H9 (cell line): Measurements from ENCODE around the gene PHF11. TPM values are rescaled to one million over a fixed set of nuclear protein-coding genes. Genes with fewer than 3 reads are reported as not detected.

Source experiments
- DNase-seq: peaks from one replicate; pipeline ENCODE4 v3.0.0-alpha.2; 2017
- H2AFZ ChIP-seq: one replicate; pipeline ENCODE4 v1.6.1; 2013; ENCODE audit warnings: mild to moderate bottlenecking, low read length, control low read depth, moderate library complexity
- H2AK5ac ChIP-seq: 2 replicates; pipeline ENCODE4 v1.6.1; 2013; ENCODE audit warnings: low read length, control low read depth, mixed read lengths; ENCODE audit not compliant: insufficient read length
- H2BK120ac ChIP-seq: one replicate; pipeline ENCODE4 v1.6.1; 2013; ENCODE audit warnings: low read depth, mild to moderate bottlenecking, low read length, control low read depth, inconsistent platforms; ENCODE audit not compliant: poor library complexity, severe bottlenecking
- H2BK12ac ChIP-seq: 2 replicates; pipeline ENCODE4 v1.6.1; 2013; ENCODE audit warnings: low read length, control low read depth, mixed read lengths, low read depth; ENCODE audit not compliant: insufficient read length
- H2BK15ac ChIP-seq: 2 replicates; pipeline ENCODE4 v1.6.1; 2013; ENCODE audit warnings: low read depth, low read length, control low read depth
- H2BK20ac ChIP-seq: one replicate; pipeline ENCODE4 v1.6.1; 2013; ENCODE audit warnings: low read depth, mild to moderate bottlenecking, low read length, control low read depth, inconsistent platforms; ENCODE audit not compliant: poor library complexity, severe bottlenecking
- H2BK5ac ChIP-seq: 2 replicates; pipeline ENCODE4 v1.6.1; 2013; ENCODE audit warnings: low read length, control low read depth, mixed read lengths; ENCODE audit not compliant: insufficient read length
- H3K14ac ChIP-seq: 2 replicates; pipeline ENCODE4 v1.6.1; 2013; ENCODE audit warnings: low read length, control low read depth; ENCODE audit not compliant: insufficient read depth
- H3K18ac ChIP-seq: 2 replicates; pipeline ENCODE4 v1.6.1; 2013; ENCODE audit warnings: low read depth, mild to moderate bottlenecking, mixed read lengths, low read length, control low read depth; ENCODE audit not compliant: insufficient read length
- H3K23ac ChIP-seq: 2 replicates; pipeline ENCODE4 v1.6.1; 2013; ENCODE audit warnings: low read length, control low read depth, mixed read lengths, low read depth; ENCODE audit not compliant: insufficient read length
- H3K23me2 ChIP-seq: 2 replicates; pipeline ENCODE4 v1.6.1; 2013; ENCODE audit warnings: low read depth, mild to moderate bottlenecking, mixed read lengths, low read length, control low read depth; ENCODE audit not compliant: insufficient read length, poor library complexity, severe bottlenecking
- H3K27ac ChIP-seq: 2 replicates; pipeline ENCODE4 v1.5.1; 2013; ENCODE audit warnings: low read length, control low read depth, mixed read lengths, low read depth; ENCODE audit not compliant: insufficient read length
- H3K27me3 ChIP-seq: 2 replicates; pipeline ENCODE4 v1.6.1; 2013; ENCODE audit warnings: low read length, control low read depth, inconsistent platforms; ENCODE audit not compliant: insufficient read depth
- H3K4ac ChIP-seq: 2 replicates; pipeline ENCODE4 v1.6.1; 2013; ENCODE audit warnings: low read depth, mild to moderate bottlenecking, control low read depth, inconsistent platforms, low read length, moderate library complexity
- H3K4me1 ChIP-seq: 2 replicates; pipeline ENCODE4 v1.6.1; 2013; ENCODE audit warnings: low read length, control low read depth, inconsistent platforms; ENCODE audit not compliant: insufficient read depth
- H3K4me2 ChIP-seq: 2 replicates; pipeline ENCODE4 v1.6.1; 2013; ENCODE audit warnings: low read length, control low read depth, mixed read lengths; ENCODE audit not compliant: insufficient read length, insufficient read depth
- H3K56ac ChIP-seq: 2 replicates; pipeline ENCODE4 v1.6.1; 2013; ENCODE audit warnings: low read depth, mild to moderate bottlenecking, mixed read lengths, low read length, control low read depth; ENCODE audit not compliant: insufficient read length
- H3K79me1 ChIP-seq: 2 replicates; pipeline ENCODE4 v1.6.1; 2013; ENCODE audit warnings: low read depth, mild to moderate bottlenecking, moderate library complexity, low read length, control low read depth, inconsistent platforms; ENCODE audit not compliant: insufficient read depth, poor library complexity, severe bottlenecking
- H3K79me2 ChIP-seq: 2 replicates; pipeline ENCODE4 v1.6.1; 2013; ENCODE audit warnings: low read length, control low read depth, inconsistent platforms; ENCODE audit not compliant: insufficient read depth
- H3K9ac ChIP-seq: 2 replicates; pipeline ENCODE4 v1.6.1; 2013; ENCODE audit warnings: low read length, control low read depth, mixed read lengths; ENCODE audit not compliant: insufficient read length; ENCODE audit errors: extremely low read depth
- H3K9me3 ChIP-seq: one replicate; pipeline ENCODE4 v1.6.1; 2013; ENCODE audit warnings: low read depth, low read length, inconsistent platforms; ENCODE audit not compliant: control insufficient read depth
- H3T11ph ChIP-seq: one replicate; pipeline ENCODE4 v1.6.1; 2013; ENCODE audit warnings: mild to moderate bottlenecking, low read length, control low read depth, inconsistent platforms
- H4K20me1 ChIP-seq: one replicate; pipeline ENCODE4 v1.6.1; 2013; ENCODE audit not compliant: control insufficient read depth, insufficient read length, insufficient read depth
- H4K5ac ChIP-seq: 2 replicates; pipeline ENCODE4 v1.6.1; 2013; ENCODE audit warnings: low read depth, mild to moderate bottlenecking, mixed read lengths, low read length, control low read depth; ENCODE audit not compliant: insufficient read length
- H4K8ac ChIP-seq: replicated peaks from 2 replicates; pipeline ENCODE4 v1.6.1; 2013; ENCODE audit warnings: low read length, control low read depth, mixed read lengths, low read depth; ENCODE audit not compliant: insufficient read length
- H4K91ac ChIP-seq: 2 replicates; pipeline ENCODE4 v1.6.1; 2013; ENCODE audit warnings: low read depth, mild to moderate bottlenecking, moderate library complexity, mixed read lengths, low read length, control low read depth; ENCODE audit not compliant: insufficient read length
- H3K27ac Mint-ChIP-seq, 3 experiments: 2 replicates in 2 of 3; 3 replicates in 1 of 3; pipeline ENCODE4 v1.8.0; 2020 to 2021; ENCODE audit warnings: mixed read lengths in 3 of 3, mild to moderate bottlenecking in 1 of 3, moderate library complexity in 1 of 3
- H3K27me3 Mint-ChIP-seq: 2 replicates; pipeline ENCODE4 v1.8.0; 2021; ENCODE audit warnings: low read depth, mild to moderate bottlenecking, moderate library complexity, mixed read lengths
- H3K36me3 Mint-ChIP-seq, 3 experiments: 2 replicates in 2 of 3; 3 replicates in 1 of 3; pipeline ENCODE4 v1.8.0; 2020 to 2021; ENCODE audit warnings: low read depth in 3 of 3, mixed read lengths in 3 of 3; ENCODE audit not compliant: insufficient read depth in 1 of 3
- H3K4me1 Mint-ChIP-seq, 2 experiments: 2 replicates each; pipeline ENCODE4 v1.8.0; 2020; ENCODE audit warnings: mixed read lengths in 2 of 2
- H3K4me3 Mint-ChIP-seq, 2 experiments: 2 replicates in 1 of 2; 3 replicates in 1 of 2; pipeline ENCODE4 v1.8.0; 2020 to 2021; ENCODE audit warnings: mild to moderate bottlenecking in 2 of 2, mixed read lengths in 2 of 2, moderate library complexity in 1 of 2
- H3K9me3 Mint-ChIP-seq, 2 experiments: 2 replicates in 1 of 2; 3 replicates in 1 of 2; pipeline ENCODE4 v1.8.0; 2020; ENCODE audit warnings: mild to moderate bottlenecking in 2 of 2, mixed read lengths in 2 of 2, moderate library complexity in 1 of 2
- WGBS: extraction: QIAGEN DNeasy Blood & Tissue Kit; methylation state at CpG from one replicate; pipeline ENCODE4 v1.1.7; 2013; ENCODE audit warnings: missing lambda C conversion rate, low lambda C conversion rate, mixed read lengths; ENCODE audit not compliant: insufficient read length; ENCODE audit errors: extremely low coverage; 5-methylcytosine and 5-hydroxymethylcytosine counted together
- total RNA-seq: library from RNA; stranded (reverse); gene quantifications from 2 replicates; pipeline ENCODE4 v1.2.1, GENCODE V29; 2021
- TF ChIP-seq, protein P1 (sequence below): fragments of 200-600 bp; sonication (generic); conservative IDR thresholded peaks from 3 replicates; pipeline ENCODE4 v1.8.0; 2021; ENCODE audit warnings: antibody characterized with exemption, mild to moderate bottlenecking

The PHF11 gene
- total RNA-seq, 1 experiment from 2014 or later, result 13.5 TPM

DNA sequence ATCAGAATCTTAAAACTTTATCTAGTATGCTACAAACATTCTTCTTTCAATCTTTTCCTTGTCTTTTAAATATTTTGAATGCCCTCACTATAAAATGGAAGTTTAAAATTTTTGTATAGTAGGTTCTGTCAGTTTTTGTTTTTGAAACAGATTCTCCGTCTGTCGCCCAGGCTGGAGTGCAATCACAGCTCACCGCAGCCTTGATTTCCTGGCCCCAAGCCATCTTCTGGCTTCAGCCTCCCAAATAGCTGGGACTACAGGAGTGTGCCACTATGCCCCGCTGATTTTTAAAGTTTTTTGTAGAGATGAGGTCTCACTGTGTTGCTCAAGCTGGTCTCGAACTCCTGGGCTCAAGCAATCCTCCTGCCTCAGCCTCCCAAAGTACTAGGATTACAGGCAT lies 20.7 kb downstream of the PHF11 start:
- no peak overlapping the region for H2AK5ac ChIP-seq
- no peak overlapping the region for H2BK20ac ChIP-seq
- no peak overlapping the region for H2AFZ ChIP-seq
- no peak overlapping the region for H3K27ac ChIP-seq
- Mint-ChIP-seq H3K27me3 (no peaks in the 10 kb centered on the region), H3K27ac (no peak overlapping the region), H3K36me3 (peaks cover 0 to 8% (median 0%) of the 10 kb centered on the region in 3 experiments; a peak in 2 of 7 replicates), H3K9me3 (no peaks in the 10 kb centered on the region), H3K4me3 (no peak overlapping the region), H3K4me1 (peaks cover 0 to 5% of the 10 kb centered on the region in 2 experiments; a peak in 1 of 4 replicates)
- H3T11ph ChIP-seq, result no peak overlapping the region
- H3K79me2 ChIP-seq, result no peaks in the 10 kb centered on the region
- H2BK12ac ChIP-seq, result no peak overlapping the region
- no peak overlapping the region for H2BK5ac ChIP-seq
- no peak overlapping the region for H3K18ac ChIP-seq
- H4K5ac ChIP-seq, result no peak overlapping the region
- H3K4me2 ChIP-seq, result no peak overlapping the region
- H3K4me1 ChIP-seq, result no peaks in the 10 kb centered on the region
- DNase-seq, result no peak
- no peaks in the 10 kb centered on the region for H3K79me1 ChIP-seq
- no peaks in the 10 kb centered on the region for H4K20me1 ChIP-seq
- TF ChIP-seq, protein P1, sequence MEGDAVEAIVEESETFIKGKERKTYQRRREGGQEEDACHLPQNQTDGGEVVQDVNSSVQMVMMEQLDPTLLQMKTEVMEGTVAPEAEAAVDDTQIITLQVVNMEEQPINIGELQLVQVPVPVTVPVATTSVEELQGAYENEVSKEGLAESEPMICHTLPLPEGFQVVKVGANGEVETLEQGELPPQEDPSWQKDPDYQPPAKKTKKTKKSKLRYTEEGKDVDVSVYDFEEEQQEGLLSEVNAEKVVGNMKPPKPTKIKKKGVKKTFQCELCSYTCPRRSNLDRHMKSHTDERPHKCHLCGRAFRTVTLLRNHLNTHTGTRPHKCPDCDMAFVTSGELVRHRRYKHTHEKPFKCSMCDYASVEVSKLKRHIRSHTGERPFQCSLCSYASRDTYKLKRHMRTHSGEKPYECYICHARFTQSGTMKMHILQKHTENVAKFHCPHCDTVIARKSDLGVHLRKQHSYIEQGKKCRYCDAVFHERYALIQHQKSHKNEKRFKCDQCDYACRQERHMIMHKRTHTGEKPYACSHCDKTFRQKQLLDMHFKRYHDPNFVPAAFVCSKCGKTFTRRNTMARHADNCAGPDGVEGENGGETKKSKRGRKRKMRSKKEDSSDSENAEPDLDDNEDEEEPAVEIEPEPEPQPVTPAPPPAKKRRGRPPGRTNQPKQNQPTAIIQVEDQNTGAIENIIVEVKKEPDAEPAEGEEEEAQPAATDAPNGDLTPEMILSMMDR, result no peak
- no peak overlapping the region for H3K14ac ChIP-seq
- H3K27me3 ChIP-seq, result no peaks in the 10 kb centered on the region
- H3K23me2 ChIP-seq, result no peaks in the 10 kb centered on the region
- H2BK15ac ChIP-seq, result no peak overlapping the region
- H3K9me3 ChIP-seq, result no peaks in the 10 kb centered on the region
- no peak overlapping the region for H4K91ac ChIP-seq
- no peak overlapping the region for H4K8ac ChIP-seq
- no peak overlapping the region for H2BK120ac ChIP-seq
- no peak overlapping the region for H3K56ac ChIP-seq
- H3K9ac ChIP-seq, result no peak overlapping the region
- no peak overlapping the region for H3K4ac ChIP-seq
- no CpG with 5 or more reads among the region's 5 CpGs for WGBS
- no peak overlapping the region for H3K23ac ChIP-seq
